C4-2B (cell line): ENCODE measurements around the gene TMEM82.

Experiments
- H3K27ac ChIP-seq: fragments of 450-650 bp; 2 replicates; pipeline ENCODE4 v1.5.1; 2017
- ZFX ChIP-seq: fragments of 450-650 bp; IDR thresholded peaks from 2 replicates; pipeline ENCODE4 v1.6.1; 2017
- TF ChIP-seq, protein P1 (sequence below): fragments of 450-650 bp; conservative IDR thresholded peaks from 2 replicates; pipeline ENCODE4 v1.5.1; 2017; ENCODE audit warnings: mild to moderate bottlenecking

Gene TMEM82

GRCh38 chr1:15726508-15726907 lies 15.8 kb upstream of the TMEM82 start:
- TF ChIP-seq ZFX = no peak
- TF ChIP-seq, protein P1, sequence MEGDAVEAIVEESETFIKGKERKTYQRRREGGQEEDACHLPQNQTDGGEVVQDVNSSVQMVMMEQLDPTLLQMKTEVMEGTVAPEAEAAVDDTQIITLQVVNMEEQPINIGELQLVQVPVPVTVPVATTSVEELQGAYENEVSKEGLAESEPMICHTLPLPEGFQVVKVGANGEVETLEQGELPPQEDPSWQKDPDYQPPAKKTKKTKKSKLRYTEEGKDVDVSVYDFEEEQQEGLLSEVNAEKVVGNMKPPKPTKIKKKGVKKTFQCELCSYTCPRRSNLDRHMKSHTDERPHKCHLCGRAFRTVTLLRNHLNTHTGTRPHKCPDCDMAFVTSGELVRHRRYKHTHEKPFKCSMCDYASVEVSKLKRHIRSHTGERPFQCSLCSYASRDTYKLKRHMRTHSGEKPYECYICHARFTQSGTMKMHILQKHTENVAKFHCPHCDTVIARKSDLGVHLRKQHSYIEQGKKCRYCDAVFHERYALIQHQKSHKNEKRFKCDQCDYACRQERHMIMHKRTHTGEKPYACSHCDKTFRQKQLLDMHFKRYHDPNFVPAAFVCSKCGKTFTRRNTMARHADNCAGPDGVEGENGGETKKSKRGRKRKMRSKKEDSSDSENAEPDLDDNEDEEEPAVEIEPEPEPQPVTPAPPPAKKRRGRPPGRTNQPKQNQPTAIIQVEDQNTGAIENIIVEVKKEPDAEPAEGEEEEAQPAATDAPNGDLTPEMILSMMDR = no peak
- no peak overlapping the region for H3K27ac ChIP-seq

GRCh38 chr1:15727021-15727420 lies 15.3 kb upstream of the TMEM82 start:
- H3K27ac ChIP-seq = no peak overlapping the region
- TF ChIP-seq, protein P1 = no peak
- no peak for TF ChIP-seq ZFX

- H3K27ac ChIP-seq = no peak overlapping the region
- TF ChIP-seq, protein P1 = no peak
- no peak for TF ChIP-seq ZFX
Measured at GRCh38 chr1:15727424-15727823, 14.9 kb upstream of the TMEM82 start.

DNA sequence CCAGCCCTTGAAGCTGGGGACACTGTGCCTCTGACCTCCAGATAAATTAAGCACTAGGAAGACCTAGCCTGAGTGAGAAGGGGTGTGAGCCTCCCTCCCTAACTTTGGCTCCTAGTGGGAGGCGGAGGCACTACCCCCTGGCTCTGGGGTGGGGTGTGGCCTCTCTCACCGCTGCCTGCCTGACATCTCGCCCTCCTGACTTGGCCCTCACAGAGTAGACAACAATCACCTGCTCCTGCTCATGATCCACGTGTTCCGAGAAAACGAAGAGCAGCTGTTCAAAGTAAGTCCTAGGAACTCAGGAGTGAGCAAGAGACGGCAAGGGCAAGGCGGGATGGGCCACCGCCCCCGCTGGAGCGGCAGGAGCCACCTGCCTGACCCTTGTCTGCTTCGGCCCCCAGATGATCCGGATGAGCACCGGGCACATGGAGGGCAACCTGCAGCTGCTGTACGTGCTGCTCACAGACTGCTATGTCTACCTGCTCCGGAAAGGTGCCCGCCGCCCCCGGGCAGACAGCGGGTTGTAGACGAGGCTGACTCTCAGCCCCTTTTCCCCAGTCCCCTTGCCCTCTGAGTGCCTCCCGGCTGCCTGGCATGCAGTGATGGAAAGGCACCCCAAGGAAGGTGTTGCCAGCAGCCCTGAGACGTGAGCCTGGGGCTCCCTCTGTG lies 14.3 kb upstream of the TMEM82 start:
- TF ChIP-seq ZFX = no peak
- TF ChIP-seq, protein P1 = no peak

GRCh38 chr1:15728937-15729657 lies 13.2 kb upstream of the TMEM82 start:
- no peak overlapping the region for H3K27ac ChIP-seq
- TF ChIP-seq, protein P1 = no peak
- no peak for TF ChIP-seq ZFX

More for the DNA sequence above, 14.3 kb upstream of the TMEM82 start:
- H3K27ac ChIP-seq = no peak overlapping the region

DNA sequence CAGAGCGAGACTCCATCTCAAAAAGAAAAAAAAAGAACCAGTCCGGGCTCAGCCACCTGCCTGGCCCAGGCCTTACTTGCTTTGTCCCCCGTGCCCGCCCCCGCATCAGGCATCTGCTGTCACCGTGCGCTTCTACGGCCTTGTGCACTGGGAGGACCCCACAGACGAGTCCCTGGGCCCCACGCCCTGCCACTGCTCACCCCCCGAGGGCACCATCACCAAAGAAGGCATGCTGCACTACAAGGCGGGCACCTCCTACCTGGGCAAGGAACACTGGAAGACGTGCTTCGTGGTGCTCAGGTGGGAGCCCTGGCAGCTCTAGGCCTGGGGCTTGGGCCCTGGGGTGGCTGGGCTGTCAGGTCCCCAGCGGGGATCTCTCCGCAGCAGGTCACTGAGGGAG lies 11.9 kb upstream of the TMEM82 start:
- TF ChIP-seq ZFX = no peak
- TF ChIP-seq, protein P1 = no peak
- no peak overlapping the region for H3K27ac ChIP-seq

DNA sequence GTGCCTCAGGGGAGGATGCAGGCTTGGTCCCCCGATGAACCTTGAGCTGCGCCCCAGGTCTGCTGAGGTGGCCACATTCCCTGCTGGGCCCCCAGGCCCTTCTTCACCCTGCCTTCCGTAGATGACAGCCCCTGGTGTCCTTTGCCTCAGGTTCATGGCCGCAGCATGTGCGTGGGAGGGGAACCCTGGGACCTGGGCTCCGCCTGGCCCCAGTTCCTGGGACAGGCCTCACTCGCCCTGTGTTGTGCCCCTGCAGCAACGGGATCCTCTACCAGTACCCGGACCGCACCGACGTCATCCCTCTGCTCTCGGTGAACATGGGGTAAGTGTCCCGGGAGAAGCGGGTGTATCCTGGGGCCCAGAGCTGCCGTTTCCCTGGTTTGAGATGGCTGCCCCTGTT lies 11.4 kb upstream of the TMEM82 start:
- no peak overlapping the region for H3K27ac ChIP-seq
- no peak for TF ChIP-seq ZFX
